NOMO-1 treated with DMSO at 0.1 percent for 48 hours (cell line): ENCODE data around the gene PXN.

Experiments
- DNase-seq: peaks from one replicate; lab custom pipeline; 2025; ENCODE audit not compliant: unreplicated experiment; lab: John Stamatoyannopoulos, UW

The PXN gene

GRCh38 chr12:120180975-120181374 lies 84.6 kb downstream of the PXN start:
- DNase-seq: no peak

DNA sequence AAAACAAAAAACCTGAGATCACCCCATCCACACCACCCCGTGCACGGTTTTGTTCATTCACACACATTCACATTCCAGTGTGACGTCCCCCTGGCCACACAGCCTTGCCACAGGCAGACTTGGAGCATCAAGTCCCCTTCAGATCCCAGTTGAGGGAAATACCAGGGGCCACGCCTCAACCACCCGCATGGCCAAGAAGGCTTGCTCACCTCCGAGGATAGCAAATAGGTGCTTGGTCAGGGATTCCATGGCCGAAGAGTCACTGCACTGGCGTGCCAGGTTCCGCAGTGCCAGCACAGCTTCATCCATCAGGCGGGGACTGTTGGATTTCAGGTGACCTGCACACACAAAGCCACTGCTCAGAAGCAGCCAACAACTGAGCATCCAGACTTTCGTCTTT lies 90.0 kb downstream of the PXN start:
- no peak for DNase-seq

GRCh38 chr12:120175062-120175461 lies 90.5 kb downstream of the PXN start:
- DNase-seq: no peak

DNA sequence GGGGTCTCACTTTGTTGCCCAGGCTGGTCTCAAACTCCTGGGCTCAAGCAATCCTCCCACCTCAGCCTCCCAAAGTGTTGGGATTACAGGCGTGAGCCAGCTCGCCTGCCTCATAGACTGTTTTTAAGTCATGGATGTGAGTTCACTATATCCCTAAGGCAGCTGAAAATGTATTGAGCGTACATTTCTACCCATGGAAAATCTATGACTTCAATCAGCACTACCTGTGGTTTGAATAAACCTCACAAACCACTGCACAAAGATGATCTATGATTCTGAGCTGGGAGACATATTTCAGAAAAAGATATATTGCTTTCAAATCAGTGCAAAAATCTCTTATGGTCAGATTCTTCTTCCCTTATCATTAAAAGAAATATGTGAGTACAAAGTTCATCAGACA lies 93.5 kb downstream of the PXN start:
- DNase-seq: no peak

- DNase-seq: no peak
Measured at GRCh38 chr12:120170631-120171030, 94.9 kb downstream of the PXN start.

DNA sequence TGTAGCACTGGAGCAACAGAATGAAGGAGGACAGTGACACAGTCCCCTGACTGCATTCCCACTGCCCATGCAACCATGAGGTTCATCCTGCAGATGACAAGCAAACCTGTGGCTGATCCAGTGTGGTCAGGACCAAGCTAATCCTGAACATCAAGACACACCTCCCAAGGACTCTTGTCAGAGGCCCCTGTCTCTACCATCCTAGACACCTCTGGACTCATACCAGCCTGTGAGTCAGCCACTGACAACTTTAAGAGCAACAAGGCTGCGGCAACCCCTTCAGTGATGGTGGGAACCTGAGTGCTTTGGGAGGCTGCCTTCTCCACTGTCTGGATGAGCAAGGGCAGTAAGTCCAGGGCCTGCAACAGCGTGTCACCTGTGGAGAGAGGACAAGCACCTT lies 95.6 kb downstream of the PXN start:
- DNase-seq: no peak

- no peak for DNase-seq
Measured at GRCh38 chr12:120168337-120168736, 97.2 kb downstream of the PXN start.

DNA sequence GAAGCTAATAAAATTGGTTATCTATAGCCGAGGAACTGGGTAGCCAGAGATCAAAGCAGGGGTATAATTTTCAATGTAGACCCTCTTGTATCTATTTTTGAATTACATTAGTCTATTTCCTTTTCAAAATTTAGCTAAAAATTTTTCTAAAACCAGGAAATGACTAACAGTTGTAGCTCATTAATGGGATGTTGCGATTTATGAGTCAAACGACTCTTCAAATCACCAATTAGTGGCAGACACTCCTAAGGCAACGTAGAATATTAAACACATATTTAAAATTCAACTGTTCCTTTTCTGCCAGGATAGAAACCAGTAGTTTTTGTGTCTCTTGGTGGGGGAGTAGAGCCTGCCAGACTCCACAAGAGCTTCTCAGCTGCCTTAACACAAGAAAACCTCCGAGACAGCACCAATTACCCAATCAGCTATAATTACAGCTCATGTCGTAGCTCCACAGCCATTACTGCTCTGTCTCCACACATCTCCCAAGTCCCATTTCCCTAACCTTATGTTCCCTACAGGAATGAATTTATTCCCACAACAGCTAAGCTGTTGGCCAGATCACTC lies 97.9 kb downstream of the PXN start:
- peak; percentile 17 for DNase-seq

- DNase-seq: no peak
Measured at GRCh38 chr12:120164293-120164692, 101.2 kb downstream of the PXN start.

DNA sequence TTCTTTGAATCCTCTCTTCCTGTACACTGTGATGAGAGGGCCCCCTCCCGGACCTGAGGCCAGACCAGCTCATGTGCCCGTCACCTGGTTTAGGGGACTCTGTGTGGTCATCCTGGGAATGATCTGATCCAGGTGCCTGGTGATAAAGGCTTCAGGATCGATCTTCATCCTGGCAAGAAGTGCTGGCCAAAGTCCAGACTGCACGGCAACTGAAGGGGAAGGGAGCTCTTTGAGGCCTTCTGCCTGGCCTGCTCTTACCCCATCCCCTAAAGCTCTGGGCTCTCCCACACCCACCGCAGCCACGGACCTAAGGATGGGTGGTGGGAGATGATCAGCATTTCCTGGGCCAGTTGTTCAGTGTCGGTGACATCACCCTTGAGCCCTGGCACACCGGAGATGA lies 102.8 kb downstream of the PXN start:
- no peak for DNase-seq

DNA sequence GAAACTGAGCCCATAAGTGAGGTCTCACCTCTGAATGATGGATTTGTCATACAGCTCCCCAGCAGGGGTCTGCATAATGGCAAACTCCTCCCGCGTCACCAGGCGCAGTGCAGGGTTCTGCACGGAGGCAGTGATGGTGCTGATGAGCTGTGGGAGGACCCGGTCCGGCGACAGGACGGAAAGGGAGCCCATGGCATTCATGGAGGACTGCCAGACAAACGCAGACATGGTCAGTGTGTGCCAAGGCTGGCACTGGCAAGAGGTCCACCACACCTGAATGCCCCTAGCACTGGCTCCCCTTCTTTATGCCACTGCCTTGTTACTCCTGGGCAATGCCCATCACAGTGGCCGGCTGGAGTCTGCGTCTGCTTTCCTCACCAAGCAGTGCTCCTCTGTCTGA lies 103.7 kb downstream of the PXN start:
- DNase-seq: no peak
